Measurements from ENCODE around the gene FBRSL1.
"Not testable (repeated sequence)": the region's sequence is repeated elsewhere in the genome, so short reads cannot be mapped to it uniquely, and the experiment has no call there.

FBRSL1 gene

DNA sequence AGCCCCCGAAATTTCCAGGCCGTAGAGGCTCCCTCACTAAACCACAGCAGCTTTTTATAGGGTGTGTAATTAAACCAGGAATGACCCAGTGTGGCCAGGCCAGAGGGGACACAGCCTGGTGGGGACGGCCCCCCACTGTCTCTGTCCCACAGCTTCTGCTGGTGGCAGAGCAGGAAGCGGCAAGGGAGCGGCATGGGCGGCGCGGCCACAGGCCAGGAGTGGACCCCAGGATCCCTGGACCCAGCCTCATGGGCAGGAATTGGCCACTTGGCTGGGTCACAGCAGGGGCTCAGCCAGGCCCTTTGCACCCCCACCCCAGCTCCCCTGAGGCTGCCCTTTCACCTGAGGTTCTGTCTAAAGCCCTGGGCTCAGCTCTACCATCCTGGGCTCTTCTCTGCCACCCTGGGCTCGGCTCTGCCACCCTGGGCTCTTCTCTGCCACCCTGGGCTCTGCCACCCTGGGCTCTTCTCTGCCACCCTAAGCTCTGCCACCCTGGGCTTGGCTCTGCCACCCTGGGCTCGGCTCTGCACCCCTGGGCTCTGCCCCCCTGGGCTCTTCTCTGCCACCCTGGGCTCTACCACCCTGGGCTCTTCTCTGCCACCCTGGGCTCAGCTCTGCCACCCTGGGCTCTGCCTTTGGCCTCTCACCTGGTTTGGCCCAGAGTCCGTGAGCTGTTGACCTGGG is 39.3 kb downstream of the FBRSL1 start:
- DNase-seq = no peak

DNA sequence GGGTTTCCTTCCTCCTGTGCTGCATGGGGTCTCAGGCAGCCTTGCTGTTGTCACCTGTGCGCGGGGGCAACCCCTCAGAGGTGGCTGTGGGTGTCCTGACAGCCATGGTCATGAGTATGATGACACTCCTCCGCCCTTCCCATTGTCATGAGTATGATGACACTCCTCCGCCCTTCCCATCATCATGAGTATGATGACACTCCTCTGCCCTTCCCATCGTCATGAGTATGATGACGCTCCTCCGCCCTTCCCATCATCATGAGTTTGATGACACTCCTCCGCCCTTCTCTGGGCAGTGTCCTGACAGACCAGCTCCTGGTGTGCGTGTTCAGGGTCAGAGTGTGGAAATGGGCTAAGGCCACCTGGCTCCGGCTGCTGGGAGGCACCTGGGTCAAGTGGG is 40.0 kb downstream of the FBRSL1 start:
- DNase-seq = no peak

DNA sequence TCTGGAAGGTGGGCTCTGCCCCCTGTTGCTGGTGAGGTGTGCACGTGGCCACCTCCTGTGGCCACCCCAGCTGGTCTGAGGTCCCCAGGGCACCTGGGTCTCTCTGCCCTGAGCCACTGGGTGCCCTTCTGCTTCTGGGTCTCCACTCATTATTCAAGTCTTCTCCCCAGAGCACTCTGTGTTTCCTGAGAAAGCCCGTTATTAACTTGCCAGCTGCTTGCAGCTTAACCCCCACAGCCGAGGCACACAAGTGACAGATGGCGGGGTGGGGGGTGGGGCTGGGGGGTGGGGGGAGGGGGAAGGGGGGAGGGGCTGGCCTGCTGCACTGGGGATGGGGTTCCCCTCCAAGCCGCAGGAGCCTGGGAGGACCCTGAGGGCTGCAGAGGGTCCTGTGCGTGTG is 40.5 kb downstream of the FBRSL1 start:
- no peak for DNase-seq

DNA sequence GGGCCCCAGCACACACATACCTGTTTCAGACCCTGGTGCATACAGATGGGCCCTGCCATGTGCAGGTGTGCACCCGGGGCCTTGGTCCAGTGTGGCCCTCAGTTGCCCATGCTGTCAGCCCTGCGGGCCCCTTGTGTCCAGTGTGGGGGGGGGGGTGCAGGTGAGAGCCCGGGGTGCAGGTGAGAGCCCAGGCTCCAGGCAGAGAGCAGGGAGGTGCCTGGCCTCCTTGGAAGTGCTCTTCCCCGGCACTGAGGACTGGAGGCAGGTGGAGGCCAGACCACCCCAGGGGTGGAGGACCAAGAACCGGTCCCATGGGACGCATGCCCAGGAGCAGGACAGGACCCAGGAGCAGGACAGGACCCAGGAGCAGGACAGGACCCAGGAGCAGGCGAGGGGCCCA is 40.9 kb downstream of the FBRSL1 start:
- no peak for DNase-seq

DNA sequence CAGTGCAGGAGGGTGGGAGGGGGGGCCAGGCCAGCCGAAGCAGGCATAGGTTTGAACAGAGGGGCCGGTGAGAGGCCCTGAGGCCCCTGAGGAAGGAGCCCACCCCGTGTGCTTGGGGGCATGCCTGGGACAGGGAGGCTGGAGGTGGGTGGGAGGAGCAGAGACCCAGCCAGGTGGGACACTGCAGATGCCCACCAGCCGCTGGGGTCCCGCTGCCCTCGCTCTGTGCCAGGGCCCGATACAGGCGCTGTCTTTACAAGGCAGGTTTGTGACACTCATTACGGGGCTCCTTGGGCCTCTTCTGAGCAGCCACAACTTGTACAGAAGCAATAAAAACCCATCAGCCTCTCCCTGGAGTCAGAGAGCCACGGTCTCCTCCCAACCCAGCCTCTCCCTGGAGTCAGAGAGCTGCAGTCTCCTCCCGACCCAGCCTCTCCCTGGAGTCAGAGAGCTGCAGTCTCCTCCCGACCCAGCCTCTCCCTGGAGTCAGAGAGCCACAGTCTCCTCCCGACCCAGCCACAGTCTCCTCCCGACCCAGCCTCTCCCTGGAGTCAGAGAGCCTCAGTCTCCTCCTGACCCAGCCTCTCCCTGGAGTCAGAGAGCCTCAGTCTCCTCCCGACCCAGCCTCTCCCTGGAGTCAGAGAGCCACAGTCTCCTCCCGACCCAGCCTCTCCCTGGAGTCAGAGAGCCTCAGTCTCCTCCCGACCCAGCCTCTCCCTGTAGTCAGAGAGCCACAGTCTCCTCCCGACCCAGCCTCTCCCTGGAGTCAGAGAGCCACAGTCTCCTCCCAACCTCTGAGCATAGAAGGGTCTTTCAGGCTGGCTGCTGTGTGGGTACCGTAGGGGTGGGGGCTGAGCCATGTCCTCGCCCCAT is 43.0 kb downstream of the FBRSL1 start:
- DNase-seq = not testable (repeated sequence)

DNA sequence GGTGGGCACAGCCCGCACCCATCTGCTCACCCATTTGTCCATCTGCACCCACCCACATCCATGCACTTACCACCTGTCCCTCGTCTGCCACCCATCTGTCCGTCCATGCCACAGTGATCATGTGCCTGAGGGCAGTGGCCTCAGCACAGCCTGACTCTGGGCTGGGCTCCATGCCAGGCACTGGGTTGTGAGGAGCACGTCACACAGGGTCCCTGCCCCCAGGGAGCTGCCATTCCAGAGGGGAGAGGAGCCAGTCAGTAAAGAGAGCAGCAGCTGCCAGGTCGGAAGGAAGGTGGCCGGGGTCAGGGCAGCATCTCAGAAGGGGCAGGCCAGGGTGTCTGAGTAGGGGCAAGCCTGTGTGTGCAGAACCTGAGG is 43.6 kb downstream of the FBRSL1 start:
- DNase-seq = no peak

DNA sequence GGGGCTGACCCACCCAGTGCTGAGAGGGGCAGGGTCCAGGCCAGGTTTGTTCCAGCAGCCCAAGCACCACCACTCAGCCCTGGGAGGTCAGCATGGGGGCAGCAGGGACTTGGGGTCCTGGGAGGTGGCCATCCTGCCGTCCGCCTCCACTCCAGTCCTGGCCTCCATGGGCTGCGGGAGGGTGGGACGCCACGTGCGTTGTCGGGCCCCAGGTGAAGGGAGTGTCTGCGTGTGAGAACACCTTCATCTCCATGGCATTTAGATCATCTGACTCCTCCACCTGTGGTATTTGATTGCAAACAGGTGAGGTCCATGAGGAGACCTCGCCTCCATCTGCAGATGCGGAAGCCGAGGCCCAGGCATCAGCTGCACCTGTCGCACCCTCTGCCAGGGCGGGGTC is 44.1 kb downstream of the FBRSL1 start:
- no peak for DNase-seq

DNA sequence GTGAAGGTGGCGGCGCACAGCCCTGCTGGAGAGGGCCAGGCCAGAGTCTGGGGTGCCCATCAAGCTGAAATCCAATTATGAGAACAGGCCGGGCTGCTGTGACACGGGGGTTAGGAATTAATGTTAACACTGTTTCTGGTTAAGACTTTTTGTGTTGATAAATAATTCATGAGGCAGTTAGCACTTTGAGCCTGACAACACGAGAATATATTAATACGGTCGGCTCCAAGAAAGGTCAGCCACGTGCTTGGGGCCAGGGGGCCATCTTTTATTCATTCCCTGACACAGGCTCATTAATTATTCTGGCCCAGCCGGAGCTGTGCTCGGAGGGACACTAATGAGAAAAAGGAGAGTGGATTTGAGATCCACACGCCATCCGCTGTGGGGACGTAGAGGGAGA is 45.1 kb downstream of the FBRSL1 start:
- no peak for DNase-seq

DNA sequence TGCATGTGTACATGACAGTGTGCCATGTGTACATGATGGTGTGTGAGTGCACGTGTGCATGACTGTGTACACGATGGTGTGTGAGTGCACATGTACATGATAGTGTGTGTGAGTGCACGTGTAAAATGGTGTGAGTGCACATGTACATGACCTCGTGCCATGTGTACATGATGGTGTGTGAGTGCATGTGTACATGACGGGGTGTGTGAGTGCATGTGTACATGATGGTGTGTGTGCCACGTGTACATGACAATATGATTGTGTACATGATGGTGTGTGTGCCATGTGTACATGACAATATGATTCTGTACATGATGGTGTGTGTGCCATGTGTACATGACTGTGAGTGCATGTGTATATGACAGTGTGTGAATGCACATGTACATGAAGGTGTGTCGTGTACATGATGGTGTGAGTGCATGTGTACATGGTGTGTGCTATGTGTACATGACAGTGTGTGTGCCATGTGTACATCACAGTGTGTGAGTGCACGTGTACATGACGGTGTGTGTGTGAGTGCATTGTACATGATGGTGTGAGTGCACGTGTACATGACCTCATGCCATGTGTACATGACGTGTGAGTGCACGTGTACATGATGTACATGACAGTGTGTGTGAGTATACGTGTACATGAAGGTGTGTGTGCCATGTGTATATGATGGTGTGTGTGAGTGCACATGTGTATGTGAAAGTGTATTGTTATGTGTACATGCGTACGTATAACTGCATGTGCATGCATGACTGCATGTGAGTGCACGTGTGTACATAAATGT is 46.3 kb downstream of the FBRSL1 start:
- no peak for DNase-seq

DNA sequence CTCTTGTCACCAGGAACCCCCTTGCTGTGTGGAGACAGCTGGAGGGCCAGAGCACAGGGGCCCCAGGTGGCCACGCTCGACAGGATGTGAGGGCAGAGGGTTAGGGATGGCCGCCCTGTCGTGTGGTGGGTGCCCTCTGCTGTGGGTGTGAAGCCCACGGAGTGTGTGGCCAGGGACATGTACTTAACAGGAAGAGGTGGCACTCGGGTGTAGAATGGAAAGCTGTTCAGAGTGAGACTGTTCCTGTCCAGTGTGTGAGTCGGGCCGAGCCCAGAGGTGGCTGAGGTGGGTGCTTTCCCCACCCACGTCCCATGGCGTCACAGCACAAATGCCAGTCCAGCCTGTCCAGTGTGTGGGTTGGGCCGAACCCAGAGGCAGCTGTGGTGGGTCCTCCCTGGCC is 47.1 kb downstream of the FBRSL1 start:
- DNase-seq = no peak

DNA sequence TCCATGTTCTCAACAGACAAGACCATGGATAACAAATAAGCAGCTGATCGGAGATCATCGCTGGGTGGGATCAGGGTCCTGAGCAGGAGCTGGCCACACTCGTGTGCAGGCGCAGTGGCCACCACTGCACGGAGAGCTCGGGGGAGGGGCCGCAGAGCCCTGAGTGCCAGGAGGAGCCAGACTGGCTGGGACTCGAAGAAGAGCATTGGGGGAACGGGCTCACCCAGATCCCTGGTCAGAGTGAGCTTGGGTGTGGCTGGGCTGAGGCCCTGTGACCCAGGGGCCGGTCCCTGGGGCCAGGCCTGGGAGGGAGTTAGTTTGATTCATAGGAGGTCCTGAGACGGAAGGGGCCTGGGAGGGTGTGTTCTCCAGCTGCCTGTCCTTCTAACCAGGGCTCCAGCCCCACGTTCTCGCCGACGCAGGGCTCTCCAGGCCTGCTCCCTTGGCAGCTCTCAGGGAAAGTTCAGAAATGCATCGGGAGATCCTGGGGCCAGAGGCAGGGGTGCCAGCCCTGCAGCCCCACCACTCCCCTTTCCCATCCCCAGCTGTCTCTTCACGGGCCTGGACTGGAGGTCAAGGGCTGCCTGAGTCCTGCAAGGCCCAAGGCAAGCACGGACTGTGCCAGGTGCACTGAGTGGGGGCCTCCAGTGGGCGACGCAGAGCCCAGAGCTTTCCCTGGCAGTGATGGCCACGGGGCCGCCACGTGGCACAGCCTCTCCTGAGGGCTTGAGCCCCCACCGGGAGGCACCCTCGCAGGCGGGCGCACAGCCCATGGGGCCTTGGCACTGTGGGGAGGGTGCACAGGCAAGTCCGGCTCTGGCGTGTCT is 48.1 kb downstream of the FBRSL1 start:
- no peak for DNase-seq

DNA sequence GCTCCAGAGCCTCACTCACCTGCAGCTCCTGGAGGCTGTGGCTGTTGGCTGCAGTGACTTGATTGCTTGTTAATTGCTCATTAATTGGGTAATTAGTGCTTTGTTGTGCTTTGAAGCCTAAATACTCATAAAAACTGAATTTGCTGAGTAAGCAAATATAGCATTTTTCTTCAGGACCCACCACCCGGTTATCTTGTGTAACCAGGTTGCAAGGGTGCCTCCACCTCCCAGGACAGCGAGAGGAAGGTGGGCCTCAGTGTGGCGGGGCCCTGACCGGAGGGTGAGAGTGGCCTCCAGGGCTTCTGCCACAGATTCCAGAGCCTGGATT is 48.7 kb downstream of the FBRSL1 start:
- DNase-seq = no peak

DNA sequence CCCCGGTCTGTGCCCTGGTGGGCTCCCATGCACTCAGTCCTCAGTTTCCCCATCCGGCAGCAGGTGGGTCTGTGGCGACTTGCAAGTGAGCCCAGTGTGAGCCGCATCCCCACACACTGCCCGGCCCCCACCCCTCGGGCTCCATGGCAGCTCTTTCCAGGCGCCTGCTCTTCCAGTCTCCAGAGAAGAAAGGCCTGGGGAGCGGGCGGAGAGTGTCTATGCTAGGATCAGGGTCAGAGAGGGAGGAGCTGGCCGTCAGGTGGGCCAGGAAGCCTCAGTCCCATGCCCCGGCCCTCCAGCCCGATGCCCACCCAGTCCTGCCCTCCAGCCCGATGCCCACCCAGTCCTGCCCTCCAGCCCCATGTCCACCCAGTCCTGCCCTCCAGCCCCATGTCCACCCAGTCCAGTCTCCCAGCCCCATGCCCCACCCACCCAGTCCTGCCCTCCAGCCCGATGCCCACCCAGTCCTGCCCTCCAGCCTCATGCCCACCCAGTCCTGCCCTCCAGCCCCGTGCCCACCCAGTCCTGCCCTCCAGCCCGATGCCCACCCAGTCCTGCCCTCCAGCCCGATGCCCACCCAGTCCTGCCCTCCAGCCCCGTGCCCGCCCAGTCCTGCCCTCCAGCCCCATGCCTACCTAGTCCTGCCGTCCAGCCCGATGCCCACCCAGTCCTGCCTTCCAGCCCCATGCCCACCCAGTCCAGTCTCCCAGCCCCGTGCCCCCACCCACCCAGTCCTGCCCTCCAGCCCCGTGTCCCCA is 49.2 kb downstream of the FBRSL1 start:
- no peak for DNase-seq

DNA sequence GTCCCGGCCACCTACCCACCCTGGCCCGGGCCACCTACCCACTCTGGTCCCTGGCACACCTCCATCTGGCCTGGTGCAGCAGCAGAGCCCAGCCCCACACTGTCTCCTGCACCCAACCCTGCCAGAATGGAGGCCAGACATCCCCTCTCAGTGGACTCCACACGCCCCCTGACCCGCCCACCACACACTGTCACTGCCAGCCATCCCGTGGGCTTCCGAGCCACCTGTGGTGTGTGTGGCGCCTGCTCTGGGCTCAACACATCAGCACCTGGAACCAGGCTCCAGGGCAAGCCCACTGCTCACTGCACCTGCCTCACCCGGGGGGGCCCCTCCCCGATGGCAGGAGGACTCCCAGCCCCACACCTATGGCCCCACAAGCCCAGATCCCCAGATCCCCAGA is 50.5 kb downstream of the FBRSL1 start:
- DNase-seq = no peak

DNA sequence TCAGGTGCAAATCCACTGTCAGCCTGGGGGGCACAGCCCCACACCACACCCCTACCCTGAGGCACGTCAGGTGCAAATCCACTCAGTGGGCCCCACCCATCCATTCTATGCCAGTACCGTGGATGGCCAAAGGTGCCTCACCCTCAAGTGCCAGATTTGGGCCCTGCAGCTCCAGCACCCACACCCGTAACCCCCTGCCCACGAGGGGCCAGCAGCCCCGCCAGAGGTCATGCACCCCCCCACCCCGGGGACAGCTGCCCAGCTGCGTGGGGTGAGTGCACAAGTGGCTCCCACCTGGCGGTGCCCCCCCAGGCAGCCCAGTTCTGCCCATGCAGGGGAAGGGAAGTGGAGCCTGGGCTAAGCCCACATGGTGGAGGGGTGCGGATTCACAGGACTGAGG is 51.2 kb downstream of the FBRSL1 start:
- no peak for DNase-seq

DNA sequence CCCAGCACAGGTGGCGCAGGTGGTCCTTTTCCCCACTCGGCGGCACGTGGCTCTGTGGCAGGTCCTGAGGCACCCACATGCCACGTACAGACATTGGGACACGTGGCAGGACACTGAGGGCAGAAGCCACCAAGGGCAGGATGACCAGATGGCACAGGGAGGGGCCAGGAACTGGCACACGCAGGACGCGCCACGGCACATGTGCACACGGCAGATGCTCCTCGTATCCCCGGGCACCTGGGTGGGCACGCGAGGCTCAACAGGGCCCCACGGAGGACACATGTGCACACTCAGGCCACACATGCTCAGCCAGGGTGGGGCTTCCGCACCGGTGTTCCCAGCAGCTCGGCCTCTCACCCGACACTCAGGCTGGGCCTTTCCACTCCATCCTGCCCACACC is 52.0 kb downstream of the FBRSL1 start:
- DNase-seq = no peak

DNA sequence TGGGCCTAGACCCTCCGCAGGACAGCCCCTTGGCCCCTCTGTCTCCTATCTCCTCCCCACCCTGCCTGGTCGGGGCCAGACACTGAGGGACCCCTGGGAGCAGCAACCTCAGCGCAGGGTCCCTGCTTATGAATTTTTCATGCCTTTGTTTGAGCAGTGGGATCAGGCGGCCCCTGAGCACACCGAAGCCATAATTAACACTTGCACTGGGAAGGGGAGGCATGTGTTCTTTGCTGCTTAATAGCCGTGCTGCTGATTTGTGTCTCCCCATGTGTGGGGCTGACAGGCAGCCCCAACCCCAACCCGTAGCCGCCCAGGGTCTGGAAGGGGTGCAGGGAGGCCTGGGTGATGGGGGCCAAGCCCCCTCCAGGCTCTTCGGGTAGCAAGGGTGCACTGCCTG is 52.7 kb downstream of the FBRSL1 start:
- DNase-seq = no peak

DNA sequence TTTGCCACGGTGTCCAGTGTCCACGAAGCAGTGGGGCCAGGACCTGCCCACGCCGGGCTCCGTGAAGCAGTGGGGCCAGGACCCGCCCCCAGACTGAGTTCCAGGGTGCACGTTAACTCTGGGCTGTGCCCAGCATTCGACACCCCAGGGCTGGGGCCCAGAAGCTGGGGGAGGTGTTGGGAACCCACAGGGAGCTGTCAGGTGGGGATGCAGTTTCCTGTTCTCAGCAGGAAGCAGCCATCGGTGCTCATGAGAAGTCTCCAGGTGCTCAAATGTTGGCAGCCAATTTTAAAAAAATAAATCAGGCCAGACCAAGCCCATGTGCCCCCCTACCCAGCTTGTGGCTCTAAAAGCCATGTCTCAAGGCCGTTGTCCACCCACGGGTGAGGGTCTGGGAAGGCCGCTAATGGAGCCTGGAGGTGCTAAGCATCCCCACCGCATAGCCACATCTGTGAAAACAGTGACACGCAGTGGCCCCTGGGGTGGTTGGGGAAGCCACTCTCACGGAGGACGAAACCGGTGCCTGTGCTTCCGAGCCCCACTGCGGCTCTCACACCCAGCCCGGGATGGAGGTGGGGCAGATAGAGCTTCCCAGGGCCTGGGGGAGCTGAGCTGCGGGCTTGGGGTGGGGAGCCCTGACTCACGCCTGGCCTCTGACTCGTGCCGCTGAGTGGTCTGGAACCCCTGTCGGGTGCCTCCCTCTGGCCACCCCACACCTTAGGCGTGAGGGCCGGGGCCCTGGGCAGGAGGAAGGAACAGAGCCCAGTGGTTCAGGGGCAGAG is 53.5 kb downstream of the FBRSL1 start:
- no peak for DNase-seq

DNA sequence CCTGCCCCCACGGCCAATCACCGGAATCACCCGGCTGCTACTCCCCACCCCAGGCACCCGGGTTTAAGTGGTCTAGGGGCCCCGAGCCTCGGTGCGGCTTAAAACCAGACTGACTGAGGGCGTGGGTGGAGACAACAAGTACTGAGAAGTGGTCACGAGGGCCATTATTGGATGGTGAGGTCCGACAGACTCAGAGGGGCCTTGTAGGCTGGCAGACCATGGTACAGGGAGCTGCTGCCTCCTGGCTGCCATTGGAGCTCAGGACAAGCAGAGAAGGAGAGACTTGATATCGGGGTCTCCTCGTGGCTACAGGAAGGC is 54.1 kb downstream of the FBRSL1 start:
- no peak for DNase-seq

DNA sequence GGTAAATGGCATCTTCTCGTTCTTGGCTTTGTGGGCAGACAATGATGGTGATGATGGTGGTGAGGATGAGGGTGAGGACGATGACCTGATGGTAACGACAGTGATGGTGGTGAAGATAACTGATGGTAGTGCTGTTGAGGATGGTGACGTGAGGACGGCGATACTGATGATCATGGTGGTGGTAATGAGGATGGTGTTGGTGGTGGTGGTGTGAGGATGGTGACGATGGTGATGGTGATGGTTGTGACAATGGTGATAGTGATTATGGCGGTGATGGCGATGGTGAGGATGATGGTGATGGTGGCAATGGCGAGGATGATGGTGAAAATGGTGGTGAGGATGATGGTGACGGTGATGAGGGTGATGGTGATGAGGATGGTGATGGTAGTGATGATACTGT is 54.5 kb downstream of the FBRSL1 start:
- DNase-seq = no peak

DNA sequence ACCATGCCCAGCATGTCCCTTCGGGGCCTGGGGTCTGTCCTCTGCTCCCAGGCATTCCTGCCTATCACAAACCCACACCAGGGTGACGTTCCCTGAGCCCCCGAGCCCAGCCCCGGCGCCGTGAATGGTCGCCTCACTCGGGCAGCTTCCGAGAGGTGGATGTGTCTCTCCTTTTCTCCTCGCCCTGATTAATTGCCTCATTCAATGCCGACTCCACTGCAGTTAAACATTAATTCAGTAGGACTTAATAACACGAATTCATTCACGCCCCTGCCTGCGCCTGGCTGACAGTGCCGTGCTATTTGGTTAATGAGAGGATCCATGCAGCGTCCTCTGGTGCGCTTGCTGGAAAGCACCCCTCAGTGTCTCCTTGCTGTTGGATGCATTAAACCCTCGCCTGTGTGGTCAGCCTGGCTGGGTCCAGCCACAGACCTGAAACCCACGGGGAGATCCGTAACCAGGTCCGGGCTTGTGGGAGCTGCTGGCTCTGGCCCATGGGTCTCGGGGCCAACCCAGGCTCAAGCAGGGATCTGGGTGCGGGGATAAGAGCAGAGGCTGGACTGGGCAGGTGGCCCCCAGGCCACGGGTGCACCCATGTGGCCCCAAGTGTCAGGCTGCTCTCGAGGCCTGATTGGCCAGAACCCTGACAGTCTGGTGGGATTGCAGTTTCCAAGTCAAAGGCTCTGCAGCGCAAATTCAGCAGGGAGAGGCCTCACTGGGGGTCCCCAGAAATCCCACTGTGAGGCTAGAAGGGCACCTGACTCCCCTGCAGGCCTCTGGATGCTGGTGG is 55.4 kb downstream of the FBRSL1 start:
- DNase-seq = no peak
